Kidney tubule cell (primary cell): ENCODE data around the gene PCCA.
A peak's percentile ranks its signal among the peaks of the same experiment; 100 is the strongest.
"Not testable (repeated sequence)": the region's sequence is repeated elsewhere in the genome, so short reads cannot be mapped to it uniquely, and the experiment has no call there.

Experiments
- DNase-seq: peaks from one replicate; pipeline ENCODE4 v3.0.0-alpha.2; 2018; ENCODE audit warnings: low spot score

Gene PCCA

DNA sequence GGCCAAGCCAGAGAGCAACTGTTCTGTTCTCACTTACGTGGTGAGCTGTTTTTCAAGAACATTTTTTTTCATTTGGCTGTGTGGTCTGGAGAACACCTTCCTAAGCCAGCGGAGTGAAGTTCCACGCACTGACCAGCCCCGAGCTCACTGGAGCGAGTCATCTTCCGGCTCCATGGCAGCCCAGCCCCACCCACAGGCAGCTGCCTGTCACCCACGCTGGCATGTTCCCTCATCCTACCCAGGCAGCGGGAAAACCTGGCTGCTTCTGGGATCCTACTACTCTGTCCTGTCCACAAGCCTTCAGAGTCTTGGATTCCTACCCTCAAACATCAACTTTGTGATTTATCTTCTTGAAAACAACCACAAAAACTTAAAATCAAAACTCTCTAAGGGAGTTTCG lies 423.5 kb downstream of the PCCA start:
- DNase-seq, result peak; percentile 68

DNA sequence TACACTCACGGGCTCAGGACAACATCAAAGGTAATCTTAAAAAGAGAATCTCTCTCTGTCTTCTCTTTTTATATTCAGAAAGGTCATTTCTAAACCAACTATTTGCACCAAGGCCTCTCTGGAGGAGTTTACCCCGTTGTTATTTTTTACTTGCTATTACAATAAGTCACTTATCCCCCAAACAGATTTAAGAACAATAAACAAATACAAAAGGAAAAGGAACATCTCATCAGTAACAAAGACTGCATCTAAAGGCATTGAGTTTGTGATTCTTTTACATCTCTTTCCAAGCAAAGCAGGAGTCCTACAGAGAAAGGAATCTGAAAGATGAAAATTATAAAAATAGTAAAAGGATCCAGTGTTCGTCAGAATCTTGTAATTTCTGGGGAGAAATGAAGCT lies 424.3 kb downstream of the PCCA start:
- no peak for DNase-seq

DNA sequence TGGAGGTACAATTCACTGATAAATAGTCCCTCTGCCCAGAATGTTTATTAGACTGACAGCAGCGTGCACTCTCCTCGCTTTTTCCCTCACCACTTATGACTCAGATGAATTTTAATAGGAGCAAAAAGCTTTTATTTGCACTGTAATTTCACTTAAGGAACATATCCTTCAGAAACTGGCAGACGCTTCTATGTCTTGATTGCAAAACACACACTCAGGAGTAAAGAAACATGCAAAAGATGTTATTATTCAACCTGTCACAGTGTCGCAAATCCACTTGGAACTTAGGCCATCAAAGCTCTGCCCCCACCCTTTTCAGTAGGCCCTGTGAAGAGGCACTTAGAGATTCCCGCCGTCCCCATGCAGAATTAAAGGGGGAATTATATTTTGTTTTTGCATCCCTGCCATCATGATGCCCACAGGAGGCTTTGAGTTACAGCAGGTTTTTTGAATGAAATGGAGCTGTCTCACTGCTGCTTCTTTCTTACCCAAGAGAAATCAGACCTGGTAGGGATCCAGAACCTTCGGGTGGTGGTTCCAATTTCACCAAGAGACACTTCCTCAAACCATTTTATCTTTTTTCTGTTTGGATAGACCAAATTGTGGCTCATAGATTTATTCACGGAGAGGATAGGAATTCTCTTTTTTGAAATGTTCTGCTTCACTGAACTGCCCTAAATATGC lies 425.2 kb downstream of the PCCA start:
- no peak for DNase-seq

DNA sequence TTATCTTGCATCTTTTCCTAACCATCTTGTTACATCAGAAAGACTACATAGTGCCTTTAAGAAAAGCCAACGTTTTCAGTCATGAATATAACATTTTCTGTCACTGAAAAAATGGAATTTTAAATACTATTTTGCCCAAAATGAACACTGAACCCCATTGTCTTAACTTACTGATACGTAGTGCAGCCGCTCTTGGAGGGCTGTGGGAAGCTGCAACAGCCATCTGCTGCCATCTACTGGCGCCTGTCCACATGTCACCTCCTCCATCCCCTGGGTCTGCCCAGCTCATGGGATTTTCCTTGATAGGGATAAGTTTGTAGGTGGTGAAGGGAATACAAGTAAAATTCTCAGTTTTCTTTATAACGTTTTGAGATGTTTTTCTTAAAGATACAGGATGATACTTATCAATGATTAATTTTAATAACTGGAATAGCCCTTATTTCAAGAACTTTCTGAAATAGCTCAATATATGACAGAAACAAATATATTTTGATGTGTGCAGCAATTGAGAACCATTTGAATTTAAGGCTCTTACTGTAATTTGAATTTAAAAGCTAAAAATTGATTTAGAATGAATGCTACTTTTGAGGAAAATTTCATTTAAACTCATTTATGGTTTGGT lies 426.0 kb downstream of the PCCA start:
- DNase-seq, result peak; percentile 74

DNA sequence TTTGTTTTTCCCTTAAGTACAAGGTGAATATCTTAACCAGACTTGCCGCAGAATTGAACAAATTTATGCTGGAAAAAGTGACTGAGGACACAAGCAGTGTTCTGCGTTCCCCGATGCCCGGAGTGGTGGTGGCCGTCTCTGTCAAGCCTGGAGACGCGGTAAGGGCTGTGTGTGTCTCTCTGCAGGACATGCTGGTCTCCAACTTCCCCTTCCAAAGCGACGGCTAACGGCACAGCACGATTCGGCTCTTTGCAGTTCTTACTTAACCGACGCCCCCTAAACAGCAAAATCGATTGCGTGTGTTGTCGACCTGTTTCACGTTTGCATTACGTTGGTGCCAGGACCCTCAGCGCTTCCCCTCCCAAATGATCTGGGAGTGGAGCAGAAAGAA lies 426.5 kb downstream of the PCCA start:
- DNase-seq, result no peak

DNA sequence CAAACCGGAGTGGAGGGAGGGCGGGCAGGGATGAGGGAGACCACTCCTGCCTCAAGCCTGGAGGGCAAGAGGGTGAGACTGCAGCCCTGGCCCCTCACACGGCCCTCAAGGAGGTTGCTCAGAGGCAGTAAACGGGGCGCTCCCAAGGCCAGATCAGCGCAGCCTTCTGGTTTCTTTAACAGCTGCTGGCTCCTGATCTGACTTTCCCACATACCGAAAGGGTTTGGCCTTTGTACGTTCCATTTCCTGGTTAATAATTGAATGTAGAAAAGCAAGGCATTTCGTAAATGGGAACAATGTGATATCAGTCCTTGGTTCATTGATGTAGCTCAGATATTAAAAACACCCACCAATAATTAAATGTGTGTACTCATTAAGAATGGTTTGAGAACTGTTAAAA lies 428.2 kb downstream of the PCCA start:
- DNase-seq, result peak; percentile 80

DNA sequence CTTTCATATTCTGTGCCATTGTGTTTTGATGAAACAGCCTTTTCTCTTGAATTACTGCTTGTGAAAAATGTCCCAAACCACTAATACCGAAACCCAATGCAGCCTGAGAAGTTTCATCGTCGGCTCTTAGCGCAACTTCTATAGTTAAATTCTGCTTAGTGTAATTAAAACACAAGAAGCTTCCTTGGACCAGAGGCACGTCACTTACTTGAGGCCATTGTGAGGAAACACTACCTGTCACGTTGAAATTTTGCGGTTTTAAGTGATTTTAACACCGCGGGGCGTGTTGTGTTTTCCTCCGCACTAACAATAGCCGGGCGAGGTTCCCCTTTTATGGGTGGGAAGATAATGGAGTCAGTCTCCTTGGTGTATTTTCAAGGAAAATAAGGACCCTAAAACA lies 428.8 kb downstream of the PCCA start:
- no peak for DNase-seq

DNA sequence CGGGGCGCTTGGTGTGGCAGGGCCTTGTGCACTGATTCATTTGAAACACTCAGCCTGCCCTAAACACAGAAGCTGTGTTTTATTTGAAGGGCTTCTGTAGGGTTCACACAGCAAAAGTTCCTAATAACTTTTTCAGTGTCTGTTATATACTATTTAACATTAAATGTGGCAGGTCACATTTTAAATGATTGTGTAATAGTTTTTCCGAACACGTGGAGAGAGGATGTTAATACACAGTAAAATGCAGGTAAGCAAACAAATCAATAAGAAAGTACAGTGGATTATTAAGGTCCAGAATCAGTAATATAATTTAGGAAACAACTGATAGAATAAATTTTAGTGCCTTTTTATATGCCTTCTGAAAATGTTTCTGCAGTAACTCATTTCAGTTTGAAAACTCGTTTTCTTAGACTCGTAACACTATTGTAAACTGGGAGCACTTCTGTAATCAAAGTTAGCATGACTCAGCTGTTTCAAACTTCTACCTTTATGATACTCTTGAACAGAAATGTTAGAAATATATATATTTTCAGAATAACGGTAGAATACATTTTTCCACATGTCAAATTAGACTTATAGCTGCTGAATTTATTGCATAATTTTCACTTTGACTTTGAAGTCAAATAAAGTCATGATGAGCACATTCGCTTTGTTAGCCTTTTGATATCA lies 429.6 kb downstream of the PCCA start:
- no peak for DNase-seq

DNA sequence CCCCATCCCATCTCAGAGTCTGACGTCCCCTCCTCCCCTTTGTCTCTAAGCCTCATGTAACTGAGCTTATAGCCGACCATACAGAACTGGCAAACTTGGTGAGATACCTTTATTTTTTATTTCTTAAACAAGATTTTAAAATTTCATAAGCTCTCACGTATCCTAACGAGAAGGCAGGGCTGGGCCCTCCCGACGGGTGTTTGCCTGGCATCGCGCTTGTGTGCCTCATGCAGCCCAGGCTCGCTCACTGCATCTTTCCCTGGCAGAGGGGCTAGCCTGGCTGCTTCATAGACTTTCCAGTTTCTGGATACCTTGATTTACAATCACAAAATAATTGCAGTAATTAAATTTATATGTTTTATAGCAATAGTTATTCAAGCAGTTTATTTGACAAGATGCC lies 430.7 kb downstream of the PCCA start:
- DNase-seq, result no peak

DNA sequence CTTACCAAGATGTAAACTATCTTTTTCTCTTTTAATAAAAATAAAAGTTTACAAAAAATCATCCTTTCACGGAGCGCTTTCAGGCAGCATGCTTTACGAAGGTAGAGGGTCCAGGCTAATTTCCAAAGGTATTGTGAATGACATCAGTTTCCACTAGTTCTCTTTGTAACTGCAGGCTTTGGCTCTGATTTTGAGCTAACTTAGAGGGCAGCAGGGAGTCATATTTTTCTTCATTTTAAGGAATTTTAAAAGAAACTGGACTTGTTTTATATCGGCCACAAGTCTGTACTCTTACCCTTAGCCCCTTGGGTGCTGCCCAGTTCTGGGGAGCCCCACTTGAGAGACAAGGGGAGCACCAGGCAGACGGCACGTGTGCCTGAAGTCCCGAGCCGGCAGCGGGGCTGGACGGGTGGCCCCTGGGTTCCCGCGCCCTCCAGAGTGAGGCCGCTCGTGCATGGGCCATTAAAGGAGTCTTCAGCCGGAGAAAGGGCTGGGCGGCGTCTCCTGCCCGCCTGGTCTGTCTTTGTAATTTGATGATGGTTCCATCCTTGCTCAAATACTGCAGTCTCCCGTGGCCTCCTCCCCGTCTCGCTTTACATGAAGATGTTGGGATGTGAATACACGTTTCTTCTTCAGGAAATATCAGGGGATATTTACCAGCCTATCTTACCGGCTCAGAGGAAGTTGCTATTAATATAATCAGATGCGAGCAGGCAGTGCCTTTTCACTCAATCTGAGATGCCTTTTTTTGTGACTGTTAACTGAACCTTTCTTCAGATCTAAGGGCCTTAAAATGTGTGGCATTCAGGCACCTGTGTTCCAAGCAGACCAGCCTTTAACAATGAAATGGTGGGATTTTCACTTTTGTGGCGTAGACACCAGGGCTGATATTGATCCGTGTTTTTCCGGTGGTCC lies 432.3 kb downstream of the PCCA start:
- DNase-seq, result no peak

DNA sequence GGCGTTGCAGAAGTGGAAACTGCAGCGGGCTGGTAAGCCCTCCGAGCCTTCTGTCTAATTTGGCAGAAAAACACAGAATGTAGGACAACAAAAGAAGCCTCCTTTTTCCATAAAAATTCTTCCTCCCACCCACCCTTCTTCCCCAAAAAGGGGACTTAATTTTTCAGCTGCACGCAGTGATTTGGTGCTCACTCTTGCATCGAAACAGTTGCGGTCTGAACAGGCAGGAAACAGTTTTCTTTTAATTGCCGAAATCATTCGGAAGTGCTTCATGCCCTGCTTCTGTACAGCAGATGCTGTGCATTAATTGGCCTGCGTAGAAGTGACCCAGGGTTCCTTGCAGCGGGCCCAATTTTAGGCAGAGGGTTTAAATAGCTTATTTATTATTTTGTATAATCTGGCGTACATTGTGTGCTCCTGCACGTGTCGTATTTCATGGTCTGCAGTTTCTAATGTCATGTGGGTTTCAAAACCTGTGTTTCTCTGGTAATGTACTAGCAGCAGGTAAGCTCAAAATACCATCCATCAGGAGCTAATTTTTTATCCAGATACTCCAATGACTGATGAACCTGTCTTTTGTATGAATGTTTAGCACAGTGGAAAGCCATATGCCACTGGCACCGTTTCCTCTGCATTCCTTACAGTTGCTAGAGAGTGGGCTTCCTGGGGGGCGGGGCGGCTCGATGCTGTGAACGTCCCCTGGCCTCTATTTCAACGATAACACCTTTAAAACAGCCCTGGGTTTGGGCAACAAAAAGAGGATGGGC lies 433.1 kb downstream of the PCCA start:
- no peak for DNase-seq

DNA sequence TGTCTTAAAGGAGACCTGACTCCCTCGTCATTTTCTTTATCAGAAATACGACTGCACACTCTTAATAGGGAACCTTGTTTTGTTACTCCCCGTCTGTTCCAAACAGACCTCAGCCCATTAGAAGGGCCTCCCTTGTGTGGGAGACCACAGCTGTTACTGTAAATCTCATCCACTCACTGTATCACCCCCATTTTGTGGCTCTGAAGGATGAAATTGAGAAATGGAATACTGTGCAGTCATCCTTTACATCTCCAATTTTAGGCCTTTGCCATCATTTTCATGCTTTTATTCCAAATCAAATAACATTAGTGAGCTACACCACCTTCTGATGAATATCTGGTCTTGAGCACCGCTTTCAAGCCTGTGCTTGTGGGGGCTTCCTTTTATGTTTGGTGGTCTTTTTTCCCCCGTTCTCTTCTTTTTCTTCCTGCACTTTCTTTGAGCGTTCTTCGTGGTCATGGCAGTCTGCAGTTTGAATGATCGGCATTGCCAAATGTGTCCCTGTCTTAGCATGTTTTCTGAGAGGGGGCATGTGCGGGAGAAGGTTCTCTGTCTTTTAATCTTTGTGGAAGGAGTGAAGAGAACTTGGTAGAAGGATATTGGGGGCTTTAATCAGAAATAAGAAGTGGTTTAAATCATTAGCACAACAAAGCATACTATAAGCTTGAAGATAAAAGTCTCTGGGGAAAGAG lies 433.9 kb downstream of the PCCA start:
- no peak for DNase-seq

DNA sequence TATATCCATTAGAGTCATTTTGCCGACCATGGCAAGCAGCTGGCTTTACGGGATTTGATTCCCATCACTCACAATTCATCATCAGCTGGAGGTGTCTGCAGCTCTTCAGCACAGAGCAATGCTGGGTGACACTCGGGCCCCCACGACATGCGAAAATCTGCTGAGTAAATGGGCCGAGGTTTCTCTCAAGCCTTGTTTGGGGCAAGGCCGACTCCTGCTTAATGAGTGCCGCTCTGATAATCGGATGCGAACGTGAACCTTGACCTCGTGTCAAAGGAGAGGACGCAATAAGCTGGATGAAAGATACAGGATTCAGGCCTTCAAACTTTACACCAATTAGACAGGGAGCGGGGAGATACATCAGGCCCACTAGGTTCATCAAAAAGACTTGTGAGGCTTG lies 434.5 kb downstream of the PCCA start:
- DNase-seq, result no peak

DNA sequence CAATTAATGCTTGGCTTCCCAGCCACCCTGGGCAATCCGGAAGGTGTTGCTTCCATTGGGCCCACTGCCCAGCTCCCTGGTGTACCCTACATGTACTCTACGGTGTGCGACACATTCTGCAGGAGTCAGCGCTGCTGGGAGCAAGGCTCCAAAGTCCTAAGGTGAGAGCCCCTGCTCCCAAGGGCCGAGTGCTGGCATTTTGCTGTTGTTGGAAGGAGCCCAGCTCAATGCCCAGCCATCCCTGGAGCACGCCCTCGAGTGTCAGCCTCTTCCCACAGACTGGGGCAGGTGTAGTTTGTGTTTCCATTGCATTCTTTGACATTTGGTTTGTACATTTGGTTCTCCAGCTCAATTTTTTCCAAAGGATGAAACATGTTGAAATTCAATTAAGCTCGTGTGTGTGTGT lies 435.1 kb downstream of the PCCA start:
- DNase-seq, result no peak

DNA sequence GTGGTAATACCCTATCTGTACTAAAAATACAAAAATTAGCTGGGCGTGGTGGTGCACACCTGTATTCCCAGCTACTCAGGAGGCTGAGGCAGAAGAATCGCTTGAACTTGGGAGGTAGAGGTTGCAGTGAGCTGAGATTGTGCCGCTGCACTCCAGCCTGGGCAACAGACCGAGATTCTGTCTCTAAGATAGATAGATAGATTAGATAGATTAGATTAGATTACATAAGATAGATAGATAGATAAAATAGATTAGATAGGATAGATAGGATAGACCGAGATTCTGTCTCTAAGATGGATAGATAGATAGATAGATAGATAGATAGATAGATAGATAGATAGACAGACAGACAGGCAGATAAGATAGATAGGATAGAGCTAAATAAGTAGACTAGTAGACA lies 435.8 kb downstream of the PCCA start:
- DNase-seq, result not testable (repeated sequence)

DNA sequence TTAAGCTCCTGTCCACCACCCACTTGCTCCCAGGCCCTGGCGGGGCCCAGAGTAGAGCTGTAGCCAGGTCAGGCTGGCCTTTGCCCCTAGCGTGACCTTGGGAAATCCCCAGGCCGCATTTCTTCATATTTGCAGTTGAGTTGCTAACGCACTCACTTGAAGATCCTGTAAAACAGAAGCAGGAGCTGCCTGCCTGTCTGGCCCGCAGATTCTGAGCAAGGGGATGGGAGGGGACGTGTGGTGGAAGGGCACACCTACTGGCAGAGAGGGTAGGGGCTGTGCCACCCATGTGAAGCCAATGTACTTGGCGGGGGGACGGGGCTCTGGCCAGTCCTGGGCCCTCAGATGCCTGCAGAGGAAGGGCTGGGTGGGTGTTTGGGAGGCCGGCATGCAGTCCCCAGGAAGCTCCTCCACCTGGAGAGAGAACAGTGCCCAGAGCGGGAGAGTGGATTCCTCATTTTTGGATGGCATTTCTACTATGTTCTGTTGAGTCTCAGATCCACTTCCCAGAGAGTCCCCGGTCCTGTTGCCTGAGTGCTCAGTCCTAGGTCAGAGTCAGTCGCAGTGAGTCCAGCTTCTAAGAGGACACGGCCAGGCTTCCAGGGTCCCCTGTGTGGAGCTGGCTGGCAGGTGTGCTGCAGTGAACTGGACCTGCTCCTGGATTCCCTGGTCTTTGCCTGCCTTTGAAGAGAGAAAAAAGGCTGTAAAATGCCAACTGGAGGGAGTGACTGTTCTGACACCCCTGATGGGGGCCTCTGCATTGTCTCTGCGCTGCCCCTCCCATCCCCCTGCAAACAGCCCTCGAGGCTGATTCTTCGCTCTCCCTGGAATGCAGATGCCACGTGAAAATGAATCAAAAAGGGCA lies 436.8 kb downstream of the PCCA start:
- peak; percentile 15 for DNase-seq

DNA sequence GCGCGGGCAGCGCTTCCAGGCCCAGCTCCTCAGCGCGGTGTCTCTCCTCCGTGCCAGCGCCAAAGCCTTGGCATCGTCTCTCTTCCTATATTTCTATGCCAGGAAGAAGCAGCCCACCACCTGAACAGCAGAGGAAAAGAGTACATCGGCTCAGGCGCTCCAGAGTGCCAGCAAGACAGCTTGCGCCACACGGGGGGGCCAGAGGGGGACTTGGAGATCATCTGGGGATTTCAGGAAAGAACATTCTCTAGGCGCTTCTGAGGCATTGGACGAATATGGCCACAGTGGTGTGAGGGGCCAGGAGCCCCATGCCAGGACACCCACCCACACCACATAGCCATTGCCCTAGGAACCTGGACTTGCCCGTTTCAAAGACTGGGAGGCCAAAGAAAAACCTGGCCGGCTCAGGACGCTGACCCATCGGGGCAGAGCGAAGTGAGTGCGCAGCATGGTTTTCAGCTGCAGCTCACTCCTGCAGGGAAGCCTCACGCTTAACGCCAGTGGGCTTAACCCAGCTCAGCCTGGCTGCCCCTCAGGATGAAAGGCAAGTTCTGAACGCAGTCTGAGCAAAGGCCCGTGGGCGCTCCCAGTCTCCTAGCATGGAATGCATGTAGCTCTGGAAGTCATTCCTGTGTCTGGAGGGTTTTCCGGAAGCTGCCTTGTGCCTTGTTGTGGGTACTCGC lies 437.6 kb downstream of the PCCA start:
- DNase-seq, result no peak

DNA sequence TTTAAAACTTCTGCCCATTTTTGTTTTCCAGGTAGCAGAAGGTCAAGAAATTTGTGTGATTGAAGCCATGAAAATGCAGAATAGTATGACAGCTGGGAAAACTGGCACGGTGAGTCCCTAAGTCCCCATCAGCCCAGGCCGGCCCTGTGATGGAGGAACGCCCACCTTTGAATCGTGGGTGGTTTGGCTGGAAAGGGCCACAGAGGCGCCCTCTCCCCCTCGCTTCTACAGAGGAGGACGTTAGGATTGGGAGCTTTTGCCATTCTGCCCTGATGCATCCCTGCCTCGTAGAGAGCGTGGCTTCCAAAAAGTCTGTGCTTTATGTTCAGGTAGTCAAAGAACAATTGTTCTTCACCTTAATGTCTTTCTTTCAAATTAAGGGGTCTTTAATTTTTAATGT lies 438.8 kb downstream of the PCCA start:
- DNase-seq, result no peak

DNA sequence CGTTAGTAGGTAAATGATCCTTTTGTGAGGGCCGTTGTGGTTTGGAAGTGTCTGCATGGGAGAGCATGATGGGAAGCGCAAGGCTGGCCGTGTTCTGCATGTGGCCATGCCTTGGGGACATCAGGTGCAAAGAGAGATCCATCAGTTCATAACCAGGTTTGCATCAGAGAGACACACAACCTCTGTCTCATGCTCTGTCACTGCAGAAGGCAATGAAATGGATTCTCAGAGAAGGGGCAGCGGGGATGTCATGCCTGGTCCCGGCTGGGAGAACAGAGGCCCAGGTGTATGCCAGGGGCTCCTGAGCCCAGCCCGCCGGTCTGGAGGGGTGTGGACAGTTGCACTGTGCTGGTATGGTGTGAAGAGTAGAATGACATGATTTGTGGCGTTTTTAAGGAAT lies 439.5 kb downstream of the PCCA start:
- no peak for DNase-seq

DNA sequence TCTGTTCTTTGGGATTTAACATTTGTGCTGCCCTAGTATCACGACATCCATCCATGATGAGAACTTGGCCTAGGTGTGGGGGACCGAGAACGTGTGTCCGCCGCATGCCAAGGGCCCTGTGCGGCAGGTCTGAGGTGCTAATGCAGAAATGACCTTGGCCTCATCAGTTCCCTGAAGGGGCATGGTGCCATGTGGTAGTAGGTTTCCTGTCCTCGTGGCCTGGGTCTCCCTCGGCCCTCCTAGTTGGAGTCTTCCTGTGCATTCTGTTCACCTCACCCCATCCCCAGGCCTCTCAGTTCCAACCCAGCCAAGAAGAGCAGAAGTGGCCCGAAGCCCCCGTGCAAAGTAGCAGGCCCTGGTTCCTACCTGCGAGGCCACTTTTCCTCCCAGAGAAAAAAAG lies 439.9 kb downstream of the PCCA start:
- no peak for DNase-seq
